HG03135 (cell line): Measurements from ENCODE around the gene PLXNB3.
"Not testable (repeated sequence)": the region's sequence is repeated elsewhere in the genome, so short reads cannot be mapped to it uniquely, and the experiment has no call there.

Source experiments
- ATAC-seq: cut with Tn5 transposase; IDR thresholded peaks from one replicate; pipeline ENCODE4 v1.9.1; 2021; ENCODE audit warnings: mild to moderate bottlenecking, moderate library complexity; ENCODE audit not compliant: unreplicated experiment

The PLXNB3 gene

GRCh38 chrX:153731845-153732215, 32.2 kb upstream of the PLXNB3 start:
- ATAC-seq, result no peak

DNA sequence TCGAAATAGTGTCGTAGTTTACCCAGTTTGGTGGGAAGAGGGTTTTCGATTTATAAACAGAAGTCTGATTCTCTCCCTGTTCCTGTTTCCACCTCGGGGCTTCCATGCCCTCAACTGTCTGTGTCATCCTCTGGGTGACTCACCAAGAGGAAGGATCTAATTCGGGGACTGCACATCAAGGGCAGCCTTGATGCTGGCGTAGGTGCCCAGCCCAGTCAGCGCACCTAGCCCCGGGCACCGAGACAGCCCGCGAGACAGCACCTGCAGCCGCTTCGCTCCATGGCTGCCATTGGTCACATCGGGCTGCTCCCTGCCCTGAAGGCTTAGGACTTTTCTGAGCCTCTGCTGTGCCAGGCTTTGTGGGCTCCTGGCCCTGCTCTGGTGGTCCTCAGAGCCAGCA, 31.6 kb upstream of the PLXNB3 start:
- ATAC-seq, result no peak

DNA sequence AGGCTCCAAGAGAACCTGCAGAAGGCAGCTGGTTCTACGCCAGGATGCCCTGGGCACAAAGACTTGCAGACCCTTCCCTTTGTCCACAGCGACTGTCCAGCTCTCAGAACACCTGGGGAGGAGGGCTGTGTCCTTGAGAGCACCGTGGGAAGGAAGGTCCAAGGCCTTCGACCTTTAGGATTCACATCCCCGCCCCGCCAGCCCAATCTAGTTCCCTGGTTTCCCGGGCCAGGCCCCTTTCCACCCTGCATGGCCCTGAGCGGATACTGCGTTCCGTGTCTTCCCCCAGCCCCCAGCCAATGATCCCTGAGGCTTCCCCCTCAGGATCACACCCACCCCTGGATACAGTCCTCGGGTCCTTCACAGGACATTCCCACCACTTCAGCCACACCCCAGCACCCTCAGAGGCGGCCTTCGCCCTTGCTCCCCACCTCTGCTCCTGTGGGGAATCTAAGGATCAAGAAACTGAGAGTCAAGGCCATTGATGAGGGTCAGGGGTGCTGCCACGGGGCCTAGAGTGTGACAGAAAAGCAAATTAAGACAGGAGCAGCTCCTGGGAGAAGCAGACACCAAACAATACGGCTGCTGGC, 30.3 kb upstream of the PLXNB3 start:
- no peak for ATAC-seq

DNA sequence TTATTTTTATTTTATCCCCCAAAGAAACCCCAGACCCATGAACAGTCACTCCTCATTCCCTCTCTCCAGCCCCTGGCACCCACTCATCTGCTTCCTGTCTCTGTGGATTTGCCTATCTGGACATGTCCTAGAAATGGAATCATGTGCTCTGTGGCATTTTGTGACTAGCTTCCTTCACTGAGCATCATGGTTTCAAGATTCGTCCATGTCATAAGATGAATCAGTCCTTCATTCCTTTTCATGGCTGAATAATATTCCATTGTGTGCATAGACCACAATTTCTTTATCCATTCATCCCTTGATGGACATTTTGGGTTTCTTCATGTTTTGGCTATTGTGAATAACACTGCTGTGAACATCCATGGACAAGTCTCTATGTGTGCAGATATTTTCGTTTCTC, 29.2 kb upstream of the PLXNB3 start:
- ATAC-seq, result no peak

GRCh38 chrX:153735274-153735673, 28.8 kb upstream of the PLXNB3 start:
- ATAC-seq, result no peak

DNA sequence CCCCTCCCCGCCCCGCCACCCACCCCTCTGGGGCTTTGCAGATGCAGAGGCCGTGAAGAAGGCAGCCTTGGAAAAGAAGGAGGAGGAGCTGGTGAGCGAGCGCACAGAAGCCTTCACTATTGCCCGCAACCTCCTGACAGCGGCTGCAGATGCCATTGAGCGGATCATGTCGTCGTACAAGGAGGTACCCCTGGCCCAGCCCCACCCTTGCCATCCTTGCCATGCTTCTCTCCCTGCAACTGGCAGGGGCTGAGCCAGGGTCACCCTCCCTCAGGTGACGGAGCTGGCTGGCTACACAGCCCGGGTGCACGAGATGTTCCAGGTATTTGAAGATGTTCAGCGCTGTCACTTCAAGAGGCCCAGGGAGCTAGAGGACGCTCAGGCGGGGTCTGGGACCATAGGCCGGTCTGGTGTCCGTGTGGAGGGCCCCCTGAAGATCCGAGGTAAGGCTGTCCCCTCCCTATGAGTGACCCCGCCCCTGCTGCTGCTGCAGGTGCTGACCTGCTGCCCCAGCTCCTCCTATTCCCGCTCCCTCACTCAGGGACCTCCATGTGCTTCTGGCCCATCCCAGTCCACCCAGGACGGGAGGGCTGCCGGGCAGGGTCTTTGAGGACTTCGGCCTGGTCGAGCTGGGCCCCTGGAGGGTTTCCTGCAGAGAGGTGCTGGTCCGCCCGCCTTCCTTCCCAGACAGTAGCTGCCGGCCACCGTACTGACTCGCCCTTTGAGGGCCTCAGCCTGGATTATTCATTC, 27.8 kb upstream of the PLXNB3 start:
- no peak for ATAC-seq

DNA sequence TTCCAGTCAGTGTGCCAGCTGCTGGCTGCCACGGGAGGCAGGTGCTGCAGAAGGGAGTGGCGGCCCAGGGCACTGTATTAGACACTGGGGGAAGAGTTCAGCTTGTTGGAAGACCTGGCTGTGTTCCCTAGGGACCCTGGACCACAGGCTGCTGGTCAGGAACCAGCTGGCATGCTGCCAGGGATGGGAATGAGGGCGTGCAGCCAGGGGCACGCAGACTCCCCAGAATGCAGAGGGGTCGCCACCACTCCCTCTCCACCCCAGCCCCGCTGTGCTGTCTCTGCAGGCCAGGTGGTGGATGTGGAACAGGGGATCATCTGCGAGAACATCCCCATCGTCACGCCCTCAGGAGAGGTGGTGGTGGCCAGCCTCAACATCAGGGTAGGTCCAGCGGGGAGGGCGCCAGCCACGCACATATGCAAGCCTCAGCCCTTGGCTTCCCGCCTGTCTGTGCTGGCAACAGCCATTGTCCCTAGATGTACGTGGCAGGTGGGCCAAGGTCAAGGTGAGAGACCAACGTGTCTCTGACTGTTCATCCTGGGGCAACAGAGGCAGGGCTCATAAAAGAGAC, 27.1 kb upstream of the PLXNB3 start:
- ATAC-seq, result no peak

DNA sequence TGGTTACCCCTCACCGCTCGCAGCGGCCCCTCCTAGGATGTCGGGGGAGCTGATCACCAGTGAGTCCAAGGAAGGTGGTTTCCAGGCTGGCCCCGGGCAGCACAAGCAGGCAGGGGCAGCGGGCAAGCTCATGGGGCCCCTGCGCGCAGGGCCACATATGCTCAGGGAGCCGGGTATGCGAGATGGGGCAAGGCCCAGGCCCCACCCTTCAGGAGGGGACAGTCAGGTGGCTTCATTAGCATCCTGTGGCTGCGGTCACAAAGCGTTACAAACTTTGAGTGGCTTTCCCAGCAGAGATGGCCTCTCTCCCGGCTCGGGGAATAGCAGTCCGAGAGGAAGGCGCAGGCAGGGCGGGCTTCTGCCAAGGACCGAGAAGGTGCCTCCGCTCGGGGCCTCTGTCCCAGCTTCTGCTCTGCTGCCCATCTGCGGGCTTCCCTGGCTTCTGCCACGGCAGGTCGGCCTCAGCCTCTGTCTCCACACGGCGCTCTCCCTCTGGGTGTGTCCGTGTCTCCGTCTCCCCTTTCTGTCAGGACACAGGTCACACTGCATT, 25.9 kb upstream of the PLXNB3 start:
- ATAC-seq, result no peak

DNA sequence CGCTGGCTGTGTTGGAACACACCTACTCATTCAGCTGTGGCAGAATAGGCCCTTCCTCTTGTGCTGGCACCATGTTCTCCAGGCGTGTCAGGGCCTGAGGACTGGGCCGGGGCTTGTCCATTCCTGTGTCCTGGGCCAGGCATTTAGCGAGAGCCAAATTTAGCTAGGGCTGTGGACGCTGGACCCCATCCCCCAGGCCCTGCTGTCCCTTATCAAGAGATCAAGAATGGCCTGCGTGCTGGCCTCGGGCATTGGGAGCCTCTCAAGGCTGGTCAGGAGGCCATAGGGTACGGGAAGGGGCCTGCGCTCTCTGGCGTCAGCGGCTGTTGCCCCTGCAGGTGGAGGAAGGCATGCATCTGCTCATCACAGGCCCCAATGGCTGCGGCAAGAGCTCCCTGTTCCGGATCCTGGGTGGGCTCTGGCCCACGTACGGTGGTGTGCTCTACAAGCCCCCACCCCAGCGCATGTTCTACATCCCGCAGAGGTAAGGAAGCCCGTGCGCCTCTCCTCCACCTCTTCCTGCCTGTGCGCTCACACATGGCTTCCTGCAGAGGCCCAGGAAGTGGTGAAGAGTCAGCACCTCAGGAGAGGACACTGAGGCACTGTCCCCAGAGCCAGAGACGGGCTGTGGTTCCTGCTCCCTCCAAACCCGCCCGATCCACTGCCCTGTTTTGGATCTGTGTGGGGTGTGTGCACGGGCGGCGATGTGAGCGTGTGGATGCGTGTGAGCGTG, 24.1 kb upstream of the PLXNB3 start:
- ATAC-seq, result no peak

DNA sequence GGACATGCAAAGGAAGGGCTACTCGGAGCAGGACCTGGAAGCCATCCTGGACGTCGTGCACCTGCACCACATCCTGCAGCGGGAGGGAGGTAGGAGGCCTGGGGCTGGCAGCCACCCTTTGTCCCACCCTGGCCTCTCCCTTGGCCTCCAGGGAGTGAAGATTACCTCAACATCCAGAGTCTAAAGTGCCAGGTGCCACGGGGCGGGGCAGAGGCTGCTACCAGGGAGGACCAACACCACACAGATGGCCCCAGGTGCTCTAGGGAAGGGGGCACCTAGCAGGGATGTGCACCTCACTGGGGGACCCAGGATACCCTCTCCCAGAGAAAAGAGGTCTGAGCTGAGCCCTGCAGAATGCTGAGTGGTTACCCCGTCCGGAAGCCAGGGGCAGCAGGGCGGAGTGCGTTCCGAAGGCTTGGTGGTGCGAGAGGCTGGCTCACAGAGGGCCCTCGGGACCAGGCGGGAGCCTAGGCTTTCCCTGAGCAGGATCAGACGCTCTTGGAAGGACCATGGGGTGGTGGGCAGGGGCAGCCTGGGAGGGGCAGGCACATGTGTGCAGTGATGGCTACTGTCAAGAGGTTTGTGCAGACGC, 23.3 kb upstream of the PLXNB3 start:
- no peak for ATAC-seq

- ATAC-seq, result no peak
Measured at GRCh38 chrX:153741446-153741845, 22.6 kb upstream of the PLXNB3 start.

DNA sequence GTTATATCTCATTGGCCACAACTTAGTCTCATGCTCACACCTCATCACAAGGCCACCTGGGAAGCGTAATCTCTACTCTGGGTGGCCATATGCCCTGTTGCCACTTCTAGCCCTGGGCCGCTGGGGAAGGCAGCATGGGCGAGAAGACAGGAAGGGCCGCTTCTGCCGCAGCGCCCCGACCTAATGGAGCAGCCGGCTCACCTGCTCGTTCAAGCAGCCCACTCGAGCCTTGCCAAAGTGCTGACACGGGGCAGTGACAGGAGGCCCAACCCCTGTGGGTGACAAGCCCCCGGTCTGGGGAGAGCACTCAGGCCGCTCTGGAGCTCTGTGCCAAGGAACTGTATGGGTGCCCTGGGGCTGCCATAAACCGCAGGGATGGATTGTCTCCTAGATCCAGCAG, 21.9 kb upstream of the PLXNB3 start:
- ATAC-seq, result not testable (repeated sequence)

- ATAC-seq, result not testable (repeated sequence)
Measured at GRCh38 chrX:153742796-153743467, 21.1 kb upstream of the PLXNB3 start.

GRCh38 chrX:153743468-153744209, 20.4 kb upstream of the PLXNB3 start:
- not testable (repeated sequence) for ATAC-seq

- no peak for ATAC-seq
Measured at GRCh38 chrX:153744210-153745066, 19.6 kb upstream of the PLXNB3 start.

DNA sequence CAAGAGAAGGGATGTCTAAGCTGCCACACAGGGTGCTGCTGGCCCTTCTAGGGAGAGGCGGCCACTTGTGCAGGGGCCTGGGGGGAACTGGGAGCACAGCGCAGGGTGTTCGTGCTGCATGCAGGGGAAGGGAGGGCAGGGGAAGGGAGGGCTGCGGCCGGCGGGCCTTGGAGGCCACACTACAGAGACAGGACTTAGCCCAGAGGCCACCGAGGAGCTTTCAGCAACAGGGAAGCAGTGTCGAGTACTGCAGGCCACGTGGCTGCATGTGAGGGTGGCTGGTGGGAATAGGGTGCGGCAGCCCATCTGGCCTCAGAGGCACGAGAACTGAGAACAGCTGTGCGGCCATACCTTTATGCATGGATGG, 19.0 kb upstream of the PLXNB3 start:
- not testable (repeated sequence) for ATAC-seq

- ATAC-seq, result no peak
Measured at GRCh38 chrX:153746359-153746758, 17.7 kb upstream of the PLXNB3 start.

- ATAC-seq, result not testable (repeated sequence)
Measured at GRCh38 chrX:153746991-153747390, 17.1 kb upstream of the PLXNB3 start.

GRCh38 chrX:153749017-153749416, 15.0 kb upstream of the PLXNB3 start:
- not testable (repeated sequence) for ATAC-seq
